Gastroesophageal sphincter (tissue), 3 donors: ENCODE results near the gene SPTLC1.

Experiments used
- EP300 ChIP-seq: sonication (generic); formaldehyde crosslinking; IDR thresholded peaks from one replicate; pipeline ENCODE4 v1.6.1; 2017; ENCODE audit warnings: antibody characterized with exemption, mild to moderate bottlenecking
- POLR2A ChIP-seq, 2 donors: fragments of 450-650 bp; IDR thresholded peaks; one replicate each; pipeline ENCODE4 v1.6.1; 2017; ENCODE audit warnings: antibody characterized with exemption in 2 of 2, mild to moderate bottlenecking in 2 of 2, moderate library complexity in 1 of 2
- POLR2AphosphoS5 ChIP-seq: sonication (generic); formaldehyde crosslinking; IDR thresholded peaks from one replicate; pipeline ENCODE4 v1.6.1; 2017; ENCODE audit warnings: antibody characterized with exemption
- TF ChIP-seq, protein P1 (sequence below), 4 experiments: fragments of 200-600 bp in 2 of 4; fragments of 450-650 bp in 2 of 4; sonication (generic) in 1 of 4; IDR thresholded peaks; one replicate each; pipeline ENCODE4 v1.5.1; 2017 to 2019; ENCODE audit warnings: antibody characterized with exemption in 4 of 4, mild to moderate bottlenecking in 2 of 4, moderate library complexity in 2 of 4

DNA sequence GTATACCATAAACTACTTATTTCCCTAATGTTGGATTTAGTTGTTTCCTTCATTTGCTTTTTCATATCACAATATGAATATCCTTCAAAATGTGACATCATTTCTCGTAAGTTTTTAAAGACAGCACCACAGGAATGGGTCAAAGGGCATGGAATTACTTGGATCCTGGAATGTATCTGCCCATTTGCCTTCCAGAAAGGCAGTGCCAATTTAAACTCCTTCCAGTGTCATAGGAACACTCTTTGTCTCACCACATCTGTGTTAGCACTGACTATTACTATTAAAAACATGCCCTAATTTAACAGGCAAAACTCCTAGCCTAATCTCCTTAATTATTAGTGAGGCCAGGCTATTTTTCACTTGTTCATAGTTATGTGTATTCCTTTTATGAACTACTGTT lies 58.0 kb downstream of the SPTLC1 start:
- no peak for TF ChIP-seq POLR2AphosphoS5
- TF ChIP-seq, protein P1, sequence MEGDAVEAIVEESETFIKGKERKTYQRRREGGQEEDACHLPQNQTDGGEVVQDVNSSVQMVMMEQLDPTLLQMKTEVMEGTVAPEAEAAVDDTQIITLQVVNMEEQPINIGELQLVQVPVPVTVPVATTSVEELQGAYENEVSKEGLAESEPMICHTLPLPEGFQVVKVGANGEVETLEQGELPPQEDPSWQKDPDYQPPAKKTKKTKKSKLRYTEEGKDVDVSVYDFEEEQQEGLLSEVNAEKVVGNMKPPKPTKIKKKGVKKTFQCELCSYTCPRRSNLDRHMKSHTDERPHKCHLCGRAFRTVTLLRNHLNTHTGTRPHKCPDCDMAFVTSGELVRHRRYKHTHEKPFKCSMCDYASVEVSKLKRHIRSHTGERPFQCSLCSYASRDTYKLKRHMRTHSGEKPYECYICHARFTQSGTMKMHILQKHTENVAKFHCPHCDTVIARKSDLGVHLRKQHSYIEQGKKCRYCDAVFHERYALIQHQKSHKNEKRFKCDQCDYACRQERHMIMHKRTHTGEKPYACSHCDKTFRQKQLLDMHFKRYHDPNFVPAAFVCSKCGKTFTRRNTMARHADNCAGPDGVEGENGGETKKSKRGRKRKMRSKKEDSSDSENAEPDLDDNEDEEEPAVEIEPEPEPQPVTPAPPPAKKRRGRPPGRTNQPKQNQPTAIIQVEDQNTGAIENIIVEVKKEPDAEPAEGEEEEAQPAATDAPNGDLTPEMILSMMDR (IDR thresholded peaks at IDR 0.05) = no peak
- no peak for TF ChIP-seq POLR2A (IDR thresholded peaks at IDR 0.05)
- TF ChIP-seq EP300 = no peak
